ENCODE data around the gene IQSEC1. TPM values are rescaled to one million over a fixed set of nuclear protein-coding genes. Genes with fewer than 3 reads are reported as not detected.

Gene IQSEC1
- total RNA-seq, 2 experiments from 2014 or later = 20.1 to 22.2 TPM

DNA sequence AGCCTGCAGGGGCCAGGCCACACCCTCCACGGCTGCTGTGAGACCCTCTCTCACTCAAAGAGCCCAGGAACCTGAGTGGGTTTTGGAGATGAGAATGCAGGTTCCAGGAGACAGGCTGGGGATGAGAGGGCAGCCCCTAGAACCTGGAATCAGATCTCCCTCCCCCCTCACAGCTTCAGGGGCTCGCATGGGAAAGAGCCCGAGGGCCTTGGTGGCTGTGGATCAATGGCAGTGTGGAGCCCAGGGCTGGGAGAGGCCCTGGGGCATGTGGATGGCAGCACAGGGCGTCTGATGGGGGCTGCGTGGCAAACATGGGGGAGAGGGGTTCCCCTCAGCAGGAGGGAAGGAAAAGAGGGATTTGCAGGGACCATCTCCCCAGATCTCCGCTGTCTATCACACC, 119.0 kb downstream of the IQSEC1 start:
- DNase-seq = no peak
- no peaks in the 10 kb centered on the region for H3K9me3 Mint-ChIP-seq
- H3K27me3 Mint-ChIP-seq = no peaks in the 10 kb centered on the region
- no peak overlapping the region for H3K4me3 Mint-ChIP-seq
- H3K36me3 Mint-ChIP-seq = no peaks in the 10 kb centered on the region
- peaks cover 46% of the 10 kb centered on the region for H3K4me1 Mint-ChIP-seq
- no peak overlapping the region for H3K27ac Mint-ChIP-seq

DNA sequence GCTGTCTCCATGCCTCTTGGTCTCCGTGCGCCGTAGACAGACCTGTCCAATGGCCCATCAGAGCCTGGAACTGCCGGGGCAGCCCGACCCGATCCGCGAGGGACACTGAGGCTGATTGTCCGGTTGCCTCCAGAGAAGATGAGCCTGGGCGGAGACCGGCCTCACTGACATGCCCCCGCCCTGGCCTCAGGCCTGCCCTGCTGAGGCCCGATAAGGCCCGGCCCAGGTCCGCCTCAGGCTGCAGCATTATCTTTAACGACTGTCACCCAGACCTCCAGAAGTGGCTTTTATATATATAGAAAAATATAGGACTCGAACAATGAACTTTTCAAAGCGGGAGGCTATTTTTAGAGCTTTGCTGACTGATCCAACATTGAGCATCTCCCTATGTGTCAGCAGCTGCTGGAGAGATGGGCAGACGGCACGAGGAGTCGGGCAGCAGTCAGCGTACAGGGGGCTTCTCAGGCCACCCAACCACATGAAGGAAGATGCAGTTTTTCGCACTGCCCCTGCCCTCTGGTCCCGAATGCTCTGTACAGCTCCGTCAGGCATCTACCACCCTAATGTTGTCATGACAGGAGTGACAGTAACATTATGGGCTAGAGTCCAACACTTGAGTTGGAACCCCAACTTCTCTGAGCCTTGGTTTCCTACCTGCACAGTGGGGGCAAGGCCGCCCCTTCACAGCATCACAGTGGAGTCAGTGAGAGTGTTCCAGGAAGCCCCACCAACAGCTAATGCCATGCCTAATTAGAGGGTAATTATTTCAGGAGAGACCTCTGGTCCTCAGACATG, 119.8 kb downstream of the IQSEC1 start:
- Mint-ChIP-seq H3K36me3 (no peaks in the 10 kb centered on the region), H3K27me3 (no peaks in the 10 kb centered on the region), H3K4me1 (peaks cover 53% of the 10 kb centered on the region), H3K4me3 (no peak overlapping the region), H3K9me3 (no peaks in the 10 kb centered on the region), H3K27ac (no peak overlapping the region)
- DNase-seq = no peak

DNA sequence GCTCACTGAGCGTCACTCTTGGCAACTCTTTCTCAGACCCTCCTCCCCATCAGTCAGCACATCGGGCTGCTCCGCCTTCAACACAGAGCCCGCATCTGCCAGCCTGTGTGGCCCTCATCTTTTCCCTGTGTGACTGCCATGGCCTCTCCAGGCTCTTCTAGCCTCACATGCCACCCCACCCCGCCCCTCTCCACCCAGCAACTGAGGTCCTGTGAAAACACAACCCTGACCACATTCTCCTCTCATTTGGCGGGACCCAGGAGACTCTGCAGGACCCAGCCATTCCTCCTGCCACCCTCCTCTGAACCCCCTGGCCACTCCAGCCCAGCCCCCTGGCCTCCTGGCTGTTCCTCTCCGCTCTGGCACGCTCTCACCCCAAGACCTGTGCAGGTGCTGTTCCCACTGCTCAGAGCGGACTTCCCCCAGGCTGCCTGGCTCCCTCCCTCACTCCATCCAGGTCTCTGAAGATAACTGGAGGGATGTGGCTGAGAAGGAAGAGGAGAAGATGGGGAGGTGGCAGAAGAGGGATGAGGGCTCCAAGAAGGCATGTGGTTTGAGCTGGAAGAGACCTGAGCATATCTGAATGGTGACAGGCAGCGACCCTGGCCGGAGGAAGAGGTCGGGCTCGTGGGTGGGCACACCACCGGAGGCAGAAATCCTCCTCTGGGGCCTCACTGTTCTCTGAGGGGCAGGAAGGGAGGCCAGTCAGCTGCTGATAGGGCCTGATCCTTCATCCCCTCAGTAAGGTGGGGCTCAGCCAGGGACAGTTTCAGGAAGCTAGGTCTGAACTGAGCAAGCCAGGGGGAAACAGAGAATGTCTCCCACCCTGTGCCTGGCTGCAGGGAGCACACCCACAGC, 120.7 kb downstream of the IQSEC1 start:
- H3K4me1 Mint-ChIP-seq = peaks cover 54% of the 10 kb centered on the region
- H3K9me3 Mint-ChIP-seq = no peaks in the 10 kb centered on the region
- no peaks in the 10 kb centered on the region for H3K27me3 Mint-ChIP-seq
- no peak for DNase-seq
- H3K36me3 Mint-ChIP-seq = no peaks in the 10 kb centered on the region
- H3K27ac Mint-ChIP-seq = no peak overlapping the region
- H3K4me3 Mint-ChIP-seq = no peak overlapping the region

DNA sequence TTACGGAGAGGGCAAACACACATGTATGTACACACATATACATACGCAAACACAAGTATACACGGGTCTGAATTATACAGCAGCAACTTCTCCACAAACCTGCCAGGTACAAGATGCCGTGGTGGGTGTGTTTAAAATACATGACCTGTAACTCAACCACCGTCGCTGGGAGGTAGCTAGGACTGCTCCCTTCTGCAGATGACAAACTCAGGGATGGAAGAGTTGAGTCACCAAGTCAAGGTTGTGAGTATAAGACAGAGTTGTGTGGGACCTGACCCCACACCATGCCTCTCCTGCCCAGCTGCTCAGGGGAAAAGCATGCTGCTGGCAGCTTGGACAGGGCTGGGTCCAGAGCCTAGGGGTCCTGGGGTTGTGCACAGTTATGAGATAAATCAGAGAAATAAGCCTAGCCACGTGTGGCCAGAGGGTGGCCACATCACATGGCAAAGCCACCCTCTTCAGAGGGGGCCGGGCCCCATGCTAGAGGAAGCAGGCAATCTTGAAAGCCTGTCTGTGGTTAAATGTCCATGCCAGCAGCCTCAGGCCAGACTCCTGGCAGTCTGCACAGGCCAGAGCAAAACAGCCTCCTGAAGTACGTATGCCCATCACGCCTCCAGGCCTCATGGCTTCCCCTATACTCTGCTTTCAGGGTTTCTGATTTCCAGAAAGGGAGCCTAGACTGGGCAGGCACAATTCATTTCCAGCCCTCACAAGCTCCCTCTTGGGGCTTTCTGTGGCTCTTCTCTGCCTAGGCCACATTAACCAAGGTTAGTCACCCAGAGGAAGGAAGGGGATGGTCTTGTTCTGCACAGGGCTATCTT, 124.1 kb downstream of the IQSEC1 start:
- no peak overlapping the region for H3K4me3 Mint-ChIP-seq
- no peaks in the 10 kb centered on the region for H3K9me3 Mint-ChIP-seq
- DNase-seq = peak; percentile 41
- H3K27me3 Mint-ChIP-seq = no peaks in the 10 kb centered on the region
- peaks cover 36% of the 10 kb centered on the region for H3K4me1 Mint-ChIP-seq
- H3K27ac Mint-ChIP-seq = peak overlapping the region; percentile 84
- no peaks in the 10 kb centered on the region for H3K36me3 Mint-ChIP-seq

DNA sequence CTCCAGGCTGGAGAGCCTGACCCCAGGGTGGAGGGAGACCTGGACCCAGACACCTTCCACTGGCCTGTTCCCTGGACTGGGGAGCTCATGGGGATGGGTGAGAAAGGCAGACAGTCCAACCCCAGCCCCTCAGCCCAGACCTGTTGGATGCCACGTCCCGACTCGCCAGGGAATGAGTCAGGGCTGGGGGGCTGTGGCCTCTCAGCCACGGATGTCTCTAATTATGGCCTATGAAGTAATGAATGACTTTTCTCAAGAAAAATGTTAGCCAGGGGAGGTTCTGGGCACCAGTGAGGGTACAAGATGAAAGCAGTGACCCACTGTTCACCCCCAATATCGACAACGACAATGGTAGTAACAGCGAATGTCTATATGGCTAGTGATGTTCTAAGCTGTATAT, 124.9 kb downstream of the IQSEC1 start:
- Mint-ChIP-seq H3K9me3 (no peaks in the 10 kb centered on the region), H3K4me3 (no peak overlapping the region), H3K27me3 (no peaks in the 10 kb centered on the region), H3K36me3 (no peaks in the 10 kb centered on the region), H3K4me1 (peaks cover 34% of the 10 kb centered on the region), H3K27ac (peak overlapping the region; percentile 20)
- no peak for DNase-seq

DNA sequence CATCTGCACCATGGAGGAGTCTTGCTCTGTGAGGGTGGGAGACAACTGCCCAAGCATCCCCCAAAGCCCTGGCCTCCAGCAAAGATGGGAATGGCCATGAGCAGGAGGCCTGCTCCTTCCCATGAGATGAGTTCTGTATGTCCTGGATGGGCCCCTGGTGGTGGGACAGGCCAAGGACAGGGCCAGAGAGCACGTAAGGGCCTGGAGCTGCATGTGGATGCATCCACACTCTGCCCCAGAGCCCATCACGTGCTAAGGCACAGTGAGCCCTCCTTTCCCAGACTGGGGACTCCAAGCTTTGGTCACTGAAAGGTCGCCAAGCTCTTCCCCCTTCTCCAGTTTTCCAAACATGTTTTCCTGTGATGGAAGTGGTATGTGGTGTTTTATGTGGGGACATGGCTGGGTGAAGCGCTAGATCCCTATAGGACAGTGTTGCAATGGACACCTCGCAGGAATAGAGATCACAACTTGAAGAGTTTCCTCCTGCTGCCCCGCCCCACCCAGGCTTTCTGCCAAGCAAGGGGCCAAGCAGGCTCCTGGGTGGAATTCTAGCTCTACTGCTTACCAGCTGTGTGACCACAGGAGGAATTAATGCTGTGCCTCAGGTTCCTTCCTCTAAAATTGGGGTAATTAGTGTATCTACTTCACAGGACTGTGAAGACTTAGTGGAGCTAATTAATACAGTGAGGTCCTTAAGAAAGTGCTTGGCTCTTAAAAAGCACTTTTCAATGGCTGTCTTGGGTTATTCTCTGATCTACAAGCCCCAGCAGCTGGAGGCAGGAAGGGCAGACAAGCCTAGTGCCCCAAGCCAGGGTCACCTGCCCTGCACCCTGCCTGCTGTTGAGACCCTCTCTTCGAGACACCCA, 125.5 kb downstream of the IQSEC1 start:
- Mint-ChIP-seq H3K36me3 (no peaks in the 10 kb centered on the region), H3K9me3 (no peaks in the 10 kb centered on the region), H3K27ac (no peak overlapping the region), H3K4me3 (no peak overlapping the region), H3K4me1 (peaks cover 34% of the 10 kb centered on the region), H3K27me3 (no peaks in the 10 kb centered on the region)
- DNase-seq = no peak

DNA sequence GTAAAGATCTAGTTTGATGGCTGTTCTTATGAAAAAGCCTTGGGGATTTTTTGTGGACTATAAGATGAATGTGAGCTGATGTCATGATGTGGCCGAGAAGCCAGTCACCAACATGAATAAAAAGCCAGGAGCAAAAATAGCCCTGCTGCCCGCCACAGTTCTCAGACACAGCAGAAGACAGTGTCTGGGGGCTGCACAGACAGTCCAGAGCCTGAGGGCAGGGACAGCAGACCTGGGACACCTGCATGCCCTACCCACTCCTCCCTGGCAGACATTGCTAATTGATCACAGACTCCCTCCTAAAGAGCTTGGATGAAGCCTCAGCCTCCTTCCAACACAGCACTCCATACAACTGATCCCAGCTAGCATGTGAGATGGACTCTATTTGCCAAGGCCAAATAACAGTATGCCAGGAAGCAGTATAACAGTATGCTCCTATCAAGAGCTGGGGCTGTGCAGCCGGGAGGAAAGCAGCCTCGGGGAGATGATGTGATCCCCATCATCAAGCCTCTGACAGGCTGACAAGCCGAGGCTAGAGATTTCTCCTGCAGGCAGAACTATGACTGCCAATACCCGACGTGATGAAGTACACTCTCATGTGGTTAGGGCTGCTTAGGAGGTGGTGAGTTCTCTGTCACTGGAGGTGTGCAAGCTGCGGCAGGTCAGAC, 126.4 kb downstream of the IQSEC1 start:
- DNase-seq = no peak
- Mint-ChIP-seq H3K27ac (no peak overlapping the region), H3K4me3 (no peak overlapping the region), H3K4me1 (peaks cover 30% of the 10 kb centered on the region), H3K9me3 (no peaks in the 10 kb centered on the region), H3K27me3 (no peaks in the 10 kb centered on the region), H3K36me3 (no peaks in the 10 kb centered on the region)

DNA sequence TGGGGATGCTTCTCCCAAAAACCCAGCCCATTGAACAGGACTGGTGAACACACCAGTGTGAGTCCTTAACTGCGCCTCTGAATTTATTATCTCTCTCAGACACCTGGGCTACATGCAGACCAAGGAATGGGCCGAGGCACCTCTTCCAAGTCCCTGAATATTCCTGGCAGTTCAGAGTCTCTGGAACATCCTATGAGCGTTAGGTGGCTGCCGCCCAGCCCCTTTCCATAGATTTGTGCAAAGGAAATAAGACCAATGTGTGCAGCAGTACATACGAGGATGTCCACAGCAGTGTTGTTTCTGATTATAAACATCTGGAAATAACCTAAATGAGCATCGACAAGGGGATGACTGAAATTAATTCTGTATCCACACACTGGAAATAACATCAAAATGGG, 127.0 kb downstream of the IQSEC1 start:
- no peak for DNase-seq
- H3K27me3 Mint-ChIP-seq = no peaks in the 10 kb centered on the region
- H3K4me1 Mint-ChIP-seq = peaks cover 26% of the 10 kb centered on the region
- H3K9me3 Mint-ChIP-seq = no peaks in the 10 kb centered on the region
- no peaks in the 10 kb centered on the region for H3K36me3 Mint-ChIP-seq
- H3K27ac Mint-ChIP-seq = no peak overlapping the region
- no peak overlapping the region for H3K4me3 Mint-ChIP-seq

DNA sequence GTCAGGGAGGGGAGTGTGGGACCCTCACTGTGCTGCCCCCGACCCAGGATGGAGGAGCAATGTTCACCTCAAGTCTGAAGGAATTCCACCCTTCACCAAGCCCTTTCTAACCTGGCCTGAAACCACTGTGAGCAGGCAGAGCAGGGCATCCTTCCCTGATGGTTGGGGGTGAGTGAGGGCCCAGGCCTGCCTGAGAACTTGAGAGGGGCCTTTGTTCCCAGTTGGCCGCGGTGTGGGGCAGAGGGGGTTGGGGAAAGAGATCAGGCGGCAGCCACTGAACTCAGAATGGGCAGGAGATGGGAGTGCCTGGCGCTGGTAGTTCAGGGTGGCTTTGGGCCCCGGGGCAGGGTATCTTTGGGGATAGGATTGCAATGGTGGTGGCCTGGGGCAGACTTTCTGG, 128.4 kb downstream of the IQSEC1 start:
- no peaks in the 10 kb centered on the region for H3K9me3 Mint-ChIP-seq
- H3K27me3 Mint-ChIP-seq = no peaks in the 10 kb centered on the region
- H3K4me3 Mint-ChIP-seq = no peak overlapping the region
- H3K27ac Mint-ChIP-seq = no peak overlapping the region
- DNase-seq = no peak
- H3K36me3 Mint-ChIP-seq = no peaks in the 10 kb centered on the region
- peaks cover 23% of the 10 kb centered on the region for H3K4me1 Mint-ChIP-seq

DNA sequence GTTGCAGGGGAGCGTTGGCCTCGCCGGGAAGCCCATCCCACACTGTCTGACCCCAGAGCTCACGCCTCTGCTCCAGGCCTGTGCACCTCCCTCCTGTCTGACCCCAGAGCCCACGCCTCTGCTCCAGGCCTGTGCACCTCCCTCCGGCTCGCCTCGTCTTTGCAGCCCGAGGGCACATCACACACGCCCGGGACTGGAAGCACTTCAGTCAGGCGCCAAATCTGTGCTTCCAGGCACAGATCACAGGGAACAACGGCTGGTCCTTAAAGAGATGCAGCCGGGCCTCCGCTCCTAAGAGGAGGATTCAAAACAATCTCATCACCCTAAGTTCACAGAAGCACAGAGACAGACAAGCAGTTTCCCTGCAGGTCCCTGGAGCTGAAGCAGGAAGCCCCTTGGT, 128.8 kb downstream of the IQSEC1 start:
- H3K4me1 Mint-ChIP-seq = peaks cover 18% of the 10 kb centered on the region
- no peak overlapping the region for H3K27ac Mint-ChIP-seq
- no peaks in the 10 kb centered on the region for H3K27me3 Mint-ChIP-seq

DNA sequence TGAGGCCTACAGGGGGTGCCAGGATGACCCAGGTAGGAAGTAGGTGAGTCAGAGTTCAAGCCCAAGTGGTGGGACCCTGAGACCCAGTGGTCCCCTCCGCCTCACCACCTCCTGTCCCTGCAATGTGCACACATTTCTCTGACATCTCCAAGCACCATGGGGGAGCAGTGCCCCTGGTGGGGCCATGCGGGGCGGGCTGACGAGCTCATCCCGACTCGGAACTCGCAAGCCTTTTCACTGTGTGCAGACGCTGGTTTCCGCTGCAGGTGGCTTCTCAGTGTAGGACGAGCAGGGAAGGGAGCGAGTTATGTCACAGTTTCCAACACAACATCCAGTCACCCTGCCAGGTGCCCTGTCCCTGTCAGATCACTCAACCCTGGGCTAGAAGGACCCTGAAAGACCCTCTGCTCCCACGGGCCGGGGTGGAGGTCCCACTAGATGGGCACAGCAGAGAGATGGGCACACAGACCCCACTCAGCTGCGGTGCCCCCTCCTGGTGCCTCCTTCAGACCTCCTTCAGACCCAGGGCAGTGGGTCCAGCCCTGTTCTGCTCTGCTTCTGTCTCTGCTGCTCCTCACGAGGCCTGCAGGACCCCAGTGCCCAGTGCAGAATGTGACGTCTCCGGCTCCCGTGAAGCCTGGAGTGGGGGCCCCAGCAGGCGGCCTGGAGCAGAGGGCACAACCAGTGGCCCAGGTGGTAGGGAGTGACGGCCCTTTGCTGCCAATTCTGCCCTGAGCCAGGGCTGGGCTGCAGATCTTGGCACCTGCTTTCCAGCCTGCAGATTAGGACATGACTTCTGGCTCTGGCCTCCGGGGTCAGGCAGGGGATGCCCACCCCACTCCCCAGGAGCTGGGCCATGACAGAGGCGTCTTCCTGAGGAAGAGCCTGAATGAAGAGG, 129.9 kb downstream of the IQSEC1 start:
- no peak overlapping the region for H3K4me3 Mint-ChIP-seq
- H3K27ac Mint-ChIP-seq = no peak overlapping the region
- peaks cover 8% of the 10 kb centered on the region for H3K4me1 Mint-ChIP-seq
- H3K9me3 Mint-ChIP-seq = no peaks in the 10 kb centered on the region
- DNase-seq = no peak
- H3K27me3 Mint-ChIP-seq = no peaks in the 10 kb centered on the region
- H3K36me3 Mint-ChIP-seq = peaks cover 3% of the 10 kb centered on the region

More for the DNA sequence above, 128.8 kb downstream of the IQSEC1 start:
- H3K9me3 Mint-ChIP-seq = no peaks in the 10 kb centered on the region
- H3K36me3 Mint-ChIP-seq = peaks cover 3% of the 10 kb centered on the region
- no peak overlapping the region for H3K4me3 Mint-ChIP-seq
- DNase-seq = no peak

DNA sequence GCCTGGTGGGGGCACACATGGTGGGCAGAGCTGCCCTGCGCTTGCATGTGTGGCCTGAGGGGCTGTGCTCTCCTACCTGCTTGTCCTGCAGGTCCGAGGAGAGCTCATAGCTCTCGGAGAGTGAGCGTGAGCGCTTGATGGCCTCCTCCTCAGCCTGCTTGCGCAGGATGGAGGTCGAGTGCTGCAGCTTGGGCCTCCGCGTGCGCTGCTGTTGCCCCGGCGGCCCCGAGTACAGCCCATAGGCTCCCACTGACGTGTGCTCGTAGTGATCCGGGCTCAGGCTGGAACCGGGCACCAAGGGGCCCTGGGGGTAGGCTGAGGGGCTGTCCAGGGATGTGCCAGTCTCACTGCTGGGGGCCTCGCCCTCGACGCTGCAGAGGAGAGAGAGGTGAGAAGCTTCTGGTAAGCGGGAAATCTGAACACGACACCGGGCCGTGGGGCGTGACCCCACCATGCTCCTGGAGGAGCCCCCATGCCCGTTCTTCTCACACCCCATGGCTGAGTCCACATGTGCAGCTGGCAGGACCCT, 131.7 kb downstream of the IQSEC1 start:
- Mint-ChIP-seq H3K9me3 (no peaks in the 10 kb centered on the region), H3K27me3 (no peaks in the 10 kb centered on the region), H3K36me3 (peaks cover 3% of the 10 kb centered on the region), H3K4me1 (peaks cover 3% of the 10 kb centered on the region), H3K4me3 (no peak overlapping the region), H3K27ac (no peak overlapping the region)
- DNase-seq = no peak

DNA sequence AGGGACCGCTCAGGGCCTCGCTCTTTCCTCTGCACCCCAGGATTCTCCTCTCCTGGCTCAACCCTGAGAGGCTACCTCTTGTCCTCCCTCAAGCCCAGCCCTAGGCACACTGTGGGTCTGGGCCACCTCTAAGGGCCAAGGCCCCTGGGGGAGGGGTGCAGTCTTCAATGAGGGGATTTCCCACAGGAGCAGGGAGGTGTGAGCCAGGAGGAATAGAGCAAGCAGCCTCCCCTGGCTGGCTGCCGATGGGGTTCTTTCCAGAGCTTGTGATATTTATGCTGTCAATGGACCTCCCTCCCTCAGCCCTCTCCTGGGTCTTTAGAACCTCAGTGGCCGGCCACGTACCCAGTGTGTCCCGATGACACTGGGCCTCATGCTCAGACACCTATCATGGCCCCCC, 132.4 kb downstream of the IQSEC1 start:
- Mint-ChIP-seq H3K27ac (no peak overlapping the region), H3K4me1 (no peaks in the 10 kb centered on the region), H3K9me3 (no peaks in the 10 kb centered on the region), H3K27me3 (no peaks in the 10 kb centered on the region), H3K4me3 (no peak overlapping the region), H3K36me3 (peaks cover 3% of the 10 kb centered on the region)
- no peak for DNase-seq

Measured in activated naive CD8-positive, alpha-beta T cell treated with anti-CD3 and anti-CD28 coated beads for 36 hours (primary cell).